Measurements from ENCODE around the gene HNRNPDL.
"Not testable (repeated sequence)": the region's sequence is repeated elsewhere in the genome, so short reads cannot be mapped to it uniquely, and the experiment has no call there.

DNA sequence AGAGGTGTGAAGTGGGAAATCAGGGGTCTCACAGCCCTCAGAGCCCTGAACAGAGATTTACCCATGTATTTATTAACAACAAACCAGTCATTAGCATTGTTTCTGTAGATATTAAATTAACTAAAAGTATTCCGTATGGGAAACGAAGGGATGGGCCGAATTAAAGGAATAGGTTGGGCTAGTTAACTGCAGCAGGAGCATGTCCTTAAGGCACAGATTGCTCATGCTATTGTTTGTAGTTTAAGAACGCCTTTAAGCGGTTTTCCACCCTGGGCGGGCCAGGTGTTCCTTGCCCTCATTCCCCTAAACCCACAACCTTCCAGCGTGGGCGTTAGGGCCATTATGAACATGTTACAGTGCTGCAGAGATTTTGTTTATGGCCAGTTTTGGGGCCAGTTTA lies 44.0 kb downstream of the HNRNPDL start:
- TF ChIP-seq, protein P1, sequence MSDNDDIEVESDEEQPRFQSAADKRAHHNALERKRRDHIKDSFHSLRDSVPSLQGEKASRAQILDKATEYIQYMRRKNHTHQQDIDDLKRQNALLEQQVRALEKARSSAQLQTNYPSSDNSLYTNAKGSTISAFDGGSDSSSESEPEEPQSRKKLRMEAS (IDR thresholded peaks at IDR 0.05; ENCODE audit: low read depth), result not testable (repeated sequence)
- not testable (repeated sequence) for TF ChIP-seq YY1 (IDR thresholded peaks at IDR 0.05; ENCODE audit: low read depth); EP300 (IDR thresholded peaks at IDR 0.05; ENCODE audit: borderline replicate concordance in 1 of 2, low read depth in 1 of 2, low read length in 1 of 2); POLR2AphosphoS5 (IDR thresholded peaks at IDR 0.05; ENCODE audit: low read depth, low read length); NRF1 (IDR thresholded peaks at IDR 0.05; ENCODE audit: low read depth, low read length); GABPA (IDR thresholded peaks at IDR 0.05; ENCODE audit: low read depth); FOXM1 (IDR thresholded peaks at IDR 0.05; ENCODE audit: low read depth); CHD2 (IDR thresholded peaks at IDR 0.05; ENCODE audit: low read length, partially characterized antibody); RCOR1 (IDR thresholded peaks at IDR 0.05; ENCODE audit: low read length)
- TF ChIP-seq, protein P2, sequence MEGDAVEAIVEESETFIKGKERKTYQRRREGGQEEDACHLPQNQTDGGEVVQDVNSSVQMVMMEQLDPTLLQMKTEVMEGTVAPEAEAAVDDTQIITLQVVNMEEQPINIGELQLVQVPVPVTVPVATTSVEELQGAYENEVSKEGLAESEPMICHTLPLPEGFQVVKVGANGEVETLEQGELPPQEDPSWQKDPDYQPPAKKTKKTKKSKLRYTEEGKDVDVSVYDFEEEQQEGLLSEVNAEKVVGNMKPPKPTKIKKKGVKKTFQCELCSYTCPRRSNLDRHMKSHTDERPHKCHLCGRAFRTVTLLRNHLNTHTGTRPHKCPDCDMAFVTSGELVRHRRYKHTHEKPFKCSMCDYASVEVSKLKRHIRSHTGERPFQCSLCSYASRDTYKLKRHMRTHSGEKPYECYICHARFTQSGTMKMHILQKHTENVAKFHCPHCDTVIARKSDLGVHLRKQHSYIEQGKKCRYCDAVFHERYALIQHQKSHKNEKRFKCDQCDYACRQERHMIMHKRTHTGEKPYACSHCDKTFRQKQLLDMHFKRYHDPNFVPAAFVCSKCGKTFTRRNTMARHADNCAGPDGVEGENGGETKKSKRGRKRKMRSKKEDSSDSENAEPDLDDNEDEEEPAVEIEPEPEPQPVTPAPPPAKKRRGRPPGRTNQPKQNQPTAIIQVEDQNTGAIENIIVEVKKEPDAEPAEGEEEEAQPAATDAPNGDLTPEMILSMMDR (IDR thresholded peaks at IDR 0.05), result not testable (repeated sequence)
- TF ChIP-seq, protein P3, sequence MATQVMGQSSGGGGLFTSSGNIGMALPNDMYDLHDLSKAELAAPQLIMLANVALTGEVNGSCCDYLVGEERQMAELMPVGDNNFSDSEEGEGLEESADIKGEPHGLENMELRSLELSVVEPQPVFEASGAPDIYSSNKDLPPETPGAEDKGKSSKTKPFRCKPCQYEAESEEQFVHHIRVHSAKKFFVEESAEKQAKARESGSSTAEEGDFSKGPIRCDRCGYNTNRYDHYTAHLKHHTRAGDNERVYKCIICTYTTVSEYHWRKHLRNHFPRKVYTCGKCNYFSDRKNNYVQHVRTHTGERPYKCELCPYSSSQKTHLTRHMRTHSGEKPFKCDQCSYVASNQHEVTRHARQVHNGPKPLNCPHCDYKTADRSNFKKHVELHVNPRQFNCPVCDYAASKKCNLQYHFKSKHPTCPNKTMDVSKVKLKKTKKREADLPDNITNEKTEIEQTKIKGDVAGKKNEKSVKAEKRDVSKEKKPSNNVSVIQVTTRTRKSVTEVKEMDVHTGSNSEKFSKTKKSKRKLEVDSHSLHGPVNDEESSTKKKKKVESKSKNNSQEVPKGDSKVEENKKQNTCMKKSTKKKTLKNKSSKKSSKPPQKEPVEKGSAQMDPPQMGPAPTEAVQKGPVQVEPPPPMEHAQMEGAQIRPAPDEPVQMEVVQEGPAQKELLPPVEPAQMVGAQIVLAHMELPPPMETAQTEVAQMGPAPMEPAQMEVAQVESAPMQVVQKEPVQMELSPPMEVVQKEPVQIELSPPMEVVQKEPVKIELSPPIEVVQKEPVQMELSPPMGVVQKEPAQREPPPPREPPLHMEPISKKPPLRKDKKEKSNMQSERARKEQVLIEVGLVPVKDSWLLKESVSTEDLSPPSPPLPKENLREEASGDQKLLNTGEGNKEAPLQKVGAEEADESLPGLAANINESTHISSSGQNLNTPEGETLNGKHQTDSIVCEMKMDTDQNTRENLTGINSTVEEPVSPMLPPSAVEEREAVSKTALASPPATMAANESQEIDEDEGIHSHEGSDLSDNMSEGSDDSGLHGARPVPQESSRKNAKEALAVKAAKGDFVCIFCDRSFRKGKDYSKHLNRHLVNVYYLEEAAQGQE (IDR thresholded peaks at IDR 0.05; ENCODE audit: low read depth, low read length), result not testable (repeated sequence)
- TF ChIP-seq, protein P4, sequence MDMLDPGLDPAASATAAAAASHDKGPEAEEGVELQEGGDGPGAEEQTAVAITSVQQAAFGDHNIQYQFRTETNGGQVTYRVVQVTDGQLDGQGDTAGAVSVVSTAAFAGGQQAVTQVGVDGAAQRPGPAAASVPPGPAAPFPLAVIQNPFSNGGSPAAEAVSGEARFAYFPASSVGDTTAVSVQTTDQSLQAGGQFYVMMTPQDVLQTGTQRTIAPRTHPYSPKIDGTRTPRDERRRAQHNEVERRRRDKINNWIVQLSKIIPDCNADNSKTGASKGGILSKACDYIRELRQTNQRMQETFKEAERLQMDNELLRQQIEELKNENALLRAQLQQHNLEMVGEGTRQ (IDR thresholded peaks at IDR 0.05; ENCODE audit: borderline replicate concordance, low read depth, low read length), result not testable (repeated sequence)

All from SK-N-SH (cell line).